Suprapubic skin (tissue), 4 donors: ENCODE measurements around the gene SLC25A17.

Experiments used
- CTCF ChIP-seq, 2 donors: fragments of 200-600 bp in 1 of 2; fragments of 450-650 bp in 1 of 2; sonication (generic) in 1 of 2; IDR thresholded peaks; one replicate each; pipeline ENCODE4 v1.5.1; 2016 to 2019; ENCODE audit warnings: antibody characterized with exemption in 2 of 2, mild to moderate bottlenecking in 1 of 2, moderate library complexity in 1 of 2
- POLR2A ChIP-seq, 2 donors: fragments of 450-650 bp; IDR thresholded peaks; one replicate each; pipeline ENCODE4 v1.6.1; 2017; ENCODE audit warnings: antibody characterized with exemption in 2 of 2, mild to moderate bottlenecking in 2 of 2, moderate library complexity in 2 of 2
- POLR2AphosphoS5 ChIP-seq, 3 donors: sonication (generic); formaldehyde crosslinking; IDR thresholded peaks; one replicate each; pipeline ENCODE4 v1.6.1; 2017; ENCODE audit warnings: antibody characterized with exemption in 3 of 3

GRCh38 chr22:40862013-40862412 lies 42.9 kb upstream of the SLC25A17 start, which contains the start of gene DNAJB7:
- TF ChIP-seq POLR2A (IDR thresholded peaks at IDR 0.05), result no peak
- no peak for TF ChIP-seq CTCF (IDR thresholded peaks at IDR 0.05)
- TF ChIP-seq POLR2AphosphoS5 (IDR thresholded peaks at IDR 0.05), result no peak
